Prostate gland (tissue), 2 donors: ENCODE results near the gene SPNS2. TPM values are rescaled to one million over a fixed set of nuclear protein-coding genes. Genes with fewer than 3 reads are reported as not detected.

Source experiments
- DNase-seq: peaks from one replicate; pipeline ENCODE4 v3.0.0-alpha.2; 2019; ENCODE audit warnings: low spot score
- H3K27ac ChIP-seq, 2 donors: fragments of 200-600 bp; sonication (generic); 2 replicates each; pipeline ENCODE4 v1.5.1; 2017 to 2019
- H3K27me3 ChIP-seq: fragments of 200-600 bp; sonication (generic); replicated peaks from 2 replicates; pipeline ENCODE4 v1.5.1; 2019; ENCODE audit not compliant: insufficient read depth
- H3K36me3 ChIP-seq, 2 donors: fragments of 200-600 bp; sonication (generic); 1 replicate in 1 of 2; 2 replicates in 1 of 2; pipeline versions ENCODE4 v1.5.1 to v1.8.1; 2017 to 2019
- H3K4me1 ChIP-seq: fragments of 200-600 bp; sonication (generic); replicated peaks from 2 replicates; pipeline ENCODE4 v1.5.1; 2019
- H3K4me3 ChIP-seq, 2 donors: fragments of 200-600 bp; sonication (generic); 2 replicates each; pipeline ENCODE4 v1.5.1; 2017 to 2019
- H3K9me3 ChIP-seq: fragments of 200-600 bp; sonication (generic); 2 replicates; pipeline ENCODE4 v1.5.1; 2017
- POLR2A ChIP-seq: fragments of 450-650 bp; IDR thresholded peaks from one replicate; pipeline ENCODE4 v1.6.1; 2016; ENCODE audit warnings: antibody characterized with exemption, mild to moderate bottlenecking
- POLR2AphosphoS5 ChIP-seq: sonication (generic); formaldehyde crosslinking; IDR thresholded peaks from one replicate; pipeline ENCODE4 v1.6.1; 2017; ENCODE audit warnings: antibody characterized with exemption
- WGBS: methylation state at CpG from one replicate; pipeline ENCODE4 v1.1.5; 2018; 5-methylcytosine and 5-hydroxymethylcytosine counted together
- intact Hi-C: fragments of 100-400 bp; cut with DNase I; formaldehyde crosslinking; loops from one replicate; pipeline ENCODE4 v1.14.2; 2022
- total RNA-seq, 2 donors: library from RNA; depleted of rRNA; stranded (reverse); fragments of >200 nt; gene quantifications; one replicate each; pipeline ENCODE4 v1.1.0, GENCODE V29; 2016
- TF ChIP-seq, protein P1 (sequence below), 4 experiments: fragments of 200-600 bp in 2 of 4; fragments of 450-650 bp in 2 of 4; sonication (generic) in 2 of 4; IDR thresholded peaks; 1 replicate in 3 of 4; 2 replicates in 1 of 4; pipeline ENCODE4 v1.5.1; 2016 to 2019; ENCODE audit warnings: antibody characterized with exemption in 4 of 4, mild to moderate bottlenecking in 2 of 4, moderate library complexity in 2 of 4

The SPNS2 gene
- total RNA-seq, 2 donors from 2014 or later: 6.6 to 14.0 TPM

- Histone ChIP-seq H3K4me3 (no peak overlapping the region), H3K27me3 (no peaks in the 10 kb centered on the region), H3K9me3 (no peaks in the 10 kb centered on the region), H3K4me1 (no peaks in the 10 kb centered on the region), H3K36me3 (no peaks in the 10 kb centered on the region), H3K27ac (no peak overlapping the region)
- intact Hi-C loops: no loop called here
- 90% methylated on average over 8 of the region's 8 CpGs for WGBS
- no peak for DNase-seq
- no peak for TF ChIP-seq POLR2A
- no peak for TF ChIP-seq POLR2AphosphoS5
- TF ChIP-seq, protein P1, sequence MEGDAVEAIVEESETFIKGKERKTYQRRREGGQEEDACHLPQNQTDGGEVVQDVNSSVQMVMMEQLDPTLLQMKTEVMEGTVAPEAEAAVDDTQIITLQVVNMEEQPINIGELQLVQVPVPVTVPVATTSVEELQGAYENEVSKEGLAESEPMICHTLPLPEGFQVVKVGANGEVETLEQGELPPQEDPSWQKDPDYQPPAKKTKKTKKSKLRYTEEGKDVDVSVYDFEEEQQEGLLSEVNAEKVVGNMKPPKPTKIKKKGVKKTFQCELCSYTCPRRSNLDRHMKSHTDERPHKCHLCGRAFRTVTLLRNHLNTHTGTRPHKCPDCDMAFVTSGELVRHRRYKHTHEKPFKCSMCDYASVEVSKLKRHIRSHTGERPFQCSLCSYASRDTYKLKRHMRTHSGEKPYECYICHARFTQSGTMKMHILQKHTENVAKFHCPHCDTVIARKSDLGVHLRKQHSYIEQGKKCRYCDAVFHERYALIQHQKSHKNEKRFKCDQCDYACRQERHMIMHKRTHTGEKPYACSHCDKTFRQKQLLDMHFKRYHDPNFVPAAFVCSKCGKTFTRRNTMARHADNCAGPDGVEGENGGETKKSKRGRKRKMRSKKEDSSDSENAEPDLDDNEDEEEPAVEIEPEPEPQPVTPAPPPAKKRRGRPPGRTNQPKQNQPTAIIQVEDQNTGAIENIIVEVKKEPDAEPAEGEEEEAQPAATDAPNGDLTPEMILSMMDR (IDR thresholded peaks at IDR 0.05): no peak
Observed at GRCh38 chr17:4507361-4508111, 8.9 kb downstream of the SPNS2 start.

GRCh38 chr17:4508207-4508606 lies 9.5 kb downstream of the SPNS2 start:
- no peak overlapping the region for H3K27ac ChIP-seq
- TF ChIP-seq, protein P1 (IDR thresholded peaks at IDR 0.05): no peak
- TF ChIP-seq POLR2A: no peak
- no peak for TF ChIP-seq POLR2AphosphoS5
- H3K9me3 ChIP-seq: no peaks in the 10 kb centered on the region
- H3K4me3 ChIP-seq: no peak overlapping the region
- no peak for DNase-seq
- no peaks in the 10 kb centered on the region for H3K4me1 ChIP-seq
- intact Hi-C loops: no loop called here
- no peaks in the 10 kb centered on the region for H3K27me3 ChIP-seq
- H3K36me3 ChIP-seq: no peaks in the 10 kb centered on the region
- 88% methylated on average over 3 of the region's 3 CpGs for WGBS

GRCh38 chr17:4509401-4509800 lies 10.7 kb downstream of the SPNS2 start:
- 53% methylated on average over 8 of the region's 8 CpGs for WGBS
- Histone ChIP-seq H3K27me3 (no peaks in the 10 kb centered on the region), H3K36me3 (no peaks in the 10 kb centered on the region), H3K27ac (no peak overlapping the region), H3K4me1 (peaks cover 2% of the 10 kb centered on the region), H3K9me3 (no peaks in the 10 kb centered on the region), H3K4me3 (no peak overlapping the region)
- intact Hi-C loops: no loop called here
- no peak for DNase-seq
- no peak for TF ChIP-seq POLR2A
- no peak for TF ChIP-seq POLR2AphosphoS5
- TF ChIP-seq, protein P1 (IDR thresholded peaks at IDR 0.05): peak in 1 of 4 experiments; percentile 22

- intact Hi-C loops: no loop called here
- TF ChIP-seq POLR2AphosphoS5 (no peak), POLR2A (no peak)
- TF ChIP-seq, protein P1 (IDR thresholded peaks at IDR 0.05): no peak
- H3K4me3 ChIP-seq: no peak overlapping the region
- H3K27ac ChIP-seq: no peak overlapping the region
- WGBS: 81% methylated on average over 21 of the region's 21 CpGs
- DNase-seq: no peak
- peaks cover 6% of the 10 kb centered on the region for H3K4me1 ChIP-seq
- H3K27me3 ChIP-seq: no peaks in the 10 kb centered on the region
- H3K9me3 ChIP-seq: no peaks in the 10 kb centered on the region
- no peaks in the 10 kb centered on the region for H3K36me3 ChIP-seq
Observed at GRCh38 chr17:4509923-4510617, 11.4 kb downstream of the SPNS2 start.

- no peaks in the 10 kb centered on the region for H3K36me3 ChIP-seq
- 76% methylated on average over 11 of the region's 11 CpGs for WGBS
- no peak overlapping the region for H3K4me3 ChIP-seq
- H3K9me3 ChIP-seq: no peaks in the 10 kb centered on the region
- no peaks in the 10 kb centered on the region for H3K27me3 ChIP-seq
- H3K27ac ChIP-seq: no peak overlapping the region
- no peak for TF ChIP-seq POLR2AphosphoS5
- TF ChIP-seq, protein P1 (IDR thresholded peaks at IDR 0.05): no peak
- TF ChIP-seq POLR2A: no peak
- intact Hi-C loops: no loop called here
- no peak for DNase-seq
- peaks cover 6% of the 10 kb centered on the region for H3K4me1 ChIP-seq
Observed at GRCh38 chr17:4510618-4510941, 11.9 kb downstream of the SPNS2 start.
